Activated T-cell treated with anti-CD3 and anti-CD28 coated beads for 48 hours (primary cell): Measurements from ENCODE around the gene IKZF1.

Experiments
- DNase-seq: peaks from one replicate; pipeline ENCODE4 v3.0.0-alpha.2; 2020; ENCODE audit warnings: low read depth

Gene IKZF1

DNA sequence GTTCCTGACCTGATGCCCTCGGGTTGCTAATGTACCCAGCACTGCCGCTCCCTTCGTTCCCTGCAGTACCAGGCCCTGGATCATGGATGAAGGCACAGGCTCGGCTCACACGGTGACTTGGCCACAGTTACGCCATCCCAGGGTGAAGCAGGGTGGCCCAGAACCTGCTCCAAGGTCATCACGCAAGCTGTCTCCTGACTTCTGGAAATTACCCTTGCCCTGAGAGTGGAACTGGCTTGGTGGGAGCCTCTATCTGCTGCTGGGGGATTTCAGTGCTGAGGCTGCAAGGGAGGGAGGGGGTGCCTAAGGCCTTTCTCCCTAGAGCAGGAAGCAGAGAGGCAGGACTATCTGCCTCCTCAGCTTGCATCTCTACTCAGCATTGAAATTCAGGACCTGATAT lies 109.0 kb downstream of the IKZF1 start:
- no peak for DNase-seq

DNA sequence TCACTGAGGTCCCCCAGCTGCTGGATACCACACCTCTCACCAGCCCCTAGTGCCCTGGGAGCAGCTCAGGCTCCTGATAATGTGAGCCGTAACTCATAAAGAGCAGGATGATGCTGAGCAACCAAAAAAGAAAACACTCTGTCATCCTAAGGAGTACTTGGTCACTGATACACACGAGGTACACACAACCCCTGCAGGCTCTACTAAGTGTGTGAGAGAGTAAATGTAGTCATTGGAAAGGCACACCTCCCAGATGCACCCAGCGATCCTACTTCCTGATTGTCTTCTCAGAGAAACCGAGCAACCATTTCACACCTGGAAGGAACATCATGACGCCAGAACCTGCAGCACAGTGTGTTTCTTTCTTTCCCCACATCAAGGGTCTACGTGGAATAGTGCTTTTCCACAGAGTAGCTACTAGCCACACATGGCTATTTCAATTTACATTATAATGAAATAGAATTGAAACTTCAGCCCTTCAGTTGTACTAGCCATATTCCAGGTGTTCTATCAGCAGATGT lies 111.4 kb downstream of the IKZF1 start:
- DNase-seq: no peak

DNA sequence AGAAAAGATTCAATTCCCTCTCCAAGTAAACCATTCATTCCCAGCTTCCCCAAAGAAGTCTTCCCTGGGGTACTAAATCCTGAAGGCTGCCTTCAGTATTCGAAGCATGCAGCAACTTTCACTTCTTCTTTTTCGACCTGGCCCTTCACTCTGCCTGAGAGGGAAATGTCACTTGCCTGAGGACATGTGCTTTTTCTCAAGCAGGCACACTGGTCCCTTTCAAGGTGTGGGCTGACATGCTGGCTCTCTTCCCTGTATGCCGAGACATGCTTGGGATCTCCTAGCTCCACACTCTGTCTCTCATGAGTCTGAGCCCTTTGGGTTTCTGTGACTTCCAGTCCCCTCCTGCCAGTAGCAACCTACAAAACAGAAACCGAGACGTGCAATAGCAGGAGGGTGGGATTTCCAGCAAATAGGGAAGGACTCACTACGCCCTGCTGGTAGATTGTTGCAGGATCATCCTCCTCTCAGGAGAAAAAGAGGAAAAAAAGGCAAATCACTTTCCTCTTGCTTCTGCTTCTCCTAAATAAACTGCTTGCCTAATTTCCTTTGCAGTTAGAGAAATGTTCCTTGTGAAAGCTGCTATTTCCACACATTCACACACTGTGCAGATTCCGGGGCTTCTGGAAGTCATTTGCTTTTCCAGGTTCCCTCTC lies 112.1 kb downstream of the IKZF1 start:
- DNase-seq: no peak

DNA sequence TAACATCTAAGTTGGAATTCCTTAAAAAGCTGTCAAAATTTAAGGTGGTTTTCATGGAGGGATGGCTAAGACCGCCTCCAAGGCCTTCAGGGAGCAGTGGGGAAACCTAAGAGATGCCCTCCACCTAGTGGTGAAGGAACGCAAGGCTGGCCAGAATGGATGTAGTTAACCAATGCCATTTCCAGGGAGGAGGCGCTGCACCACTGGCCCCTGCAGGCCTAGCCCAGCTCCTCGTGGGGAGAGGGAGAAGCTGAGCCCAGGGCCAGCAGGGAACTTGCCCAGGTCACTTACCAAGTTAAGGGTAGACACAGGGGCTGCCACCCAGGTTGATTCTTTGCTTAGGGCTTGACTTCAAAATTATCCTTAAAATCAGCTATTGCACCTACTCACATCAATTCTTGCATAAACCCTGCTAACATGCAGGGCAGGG lies 113.6 kb downstream of the IKZF1 start:
- peak; percentile 66 for DNase-seq

DNA sequence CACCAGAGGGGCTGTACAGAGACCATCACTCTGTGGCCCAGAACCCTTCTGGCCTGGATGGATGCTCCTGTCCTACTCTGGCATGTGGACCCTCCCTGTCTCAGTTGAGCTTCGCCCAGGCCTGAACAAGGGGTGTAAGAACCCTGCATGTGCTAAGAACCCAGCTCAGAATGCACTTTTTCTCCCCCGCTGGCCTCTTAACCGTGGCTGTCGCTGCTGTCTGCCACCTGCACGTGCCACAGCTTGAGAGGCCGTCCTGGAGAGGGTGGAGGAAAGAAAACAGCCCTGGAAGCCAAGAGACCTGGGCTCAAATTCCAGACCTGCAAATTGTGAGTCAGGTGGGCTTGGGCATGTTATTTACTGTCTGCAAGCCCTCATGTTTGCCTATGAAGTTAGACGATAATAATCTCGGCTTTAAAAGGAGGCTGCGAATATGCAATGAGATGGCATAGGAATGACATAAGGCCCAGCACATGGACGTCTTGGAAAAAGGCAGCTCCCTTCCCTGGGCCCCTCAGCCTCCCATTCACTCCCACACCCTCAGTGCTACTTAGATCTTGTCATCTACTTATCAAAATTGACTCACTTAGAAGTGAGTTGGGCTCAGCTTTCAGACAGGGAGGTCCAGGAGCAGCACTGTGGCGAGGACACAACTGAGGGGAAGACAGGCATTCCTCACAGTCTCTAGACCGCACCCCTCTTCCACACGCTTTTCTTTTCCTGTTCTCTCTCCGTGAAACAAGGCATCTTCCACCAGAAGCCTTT lies 114.2 kb downstream of the IKZF1 start:
- DNase-seq: no peak

DNA sequence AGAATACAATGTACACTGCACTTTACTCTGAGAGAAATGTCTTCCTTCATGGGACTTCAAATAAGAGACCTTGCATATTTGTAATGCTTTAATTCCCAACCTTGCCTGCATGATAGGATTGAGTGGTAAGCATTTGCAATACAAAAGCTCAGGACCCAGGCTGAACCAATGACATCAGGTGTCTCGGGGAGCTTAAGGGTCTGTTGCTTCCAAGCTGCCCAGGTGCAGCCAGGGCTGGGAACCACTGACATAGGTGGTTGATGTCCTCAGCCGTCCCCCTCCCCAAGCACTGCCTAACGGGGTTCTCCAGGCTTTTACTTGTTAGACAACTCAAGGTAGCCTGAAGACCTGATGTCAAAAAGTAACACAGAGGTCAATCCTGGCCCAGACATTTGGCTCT lies 116.5 kb downstream of the IKZF1 start:
- DNase-seq: no peak

DNA sequence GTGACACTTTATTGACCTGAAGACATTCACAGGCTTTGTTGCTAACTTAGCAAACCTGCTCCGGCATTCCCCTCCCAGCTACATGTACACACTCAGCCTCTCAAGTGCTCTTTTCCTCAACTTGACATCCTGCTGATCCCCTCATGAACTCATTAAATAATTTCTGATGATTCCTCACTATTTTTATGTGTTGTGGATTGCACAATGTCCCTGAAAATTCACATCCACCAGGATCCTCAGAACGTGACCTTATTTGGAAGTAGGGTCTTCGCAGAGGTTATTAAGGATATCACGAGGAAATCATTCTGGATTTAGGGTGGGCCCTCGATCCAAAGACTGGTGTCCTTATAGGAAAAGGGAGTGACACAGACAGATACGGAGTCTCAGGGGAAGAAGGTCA lies 118.3 kb downstream of the IKZF1 start:
- DNase-seq: no peak

DNA sequence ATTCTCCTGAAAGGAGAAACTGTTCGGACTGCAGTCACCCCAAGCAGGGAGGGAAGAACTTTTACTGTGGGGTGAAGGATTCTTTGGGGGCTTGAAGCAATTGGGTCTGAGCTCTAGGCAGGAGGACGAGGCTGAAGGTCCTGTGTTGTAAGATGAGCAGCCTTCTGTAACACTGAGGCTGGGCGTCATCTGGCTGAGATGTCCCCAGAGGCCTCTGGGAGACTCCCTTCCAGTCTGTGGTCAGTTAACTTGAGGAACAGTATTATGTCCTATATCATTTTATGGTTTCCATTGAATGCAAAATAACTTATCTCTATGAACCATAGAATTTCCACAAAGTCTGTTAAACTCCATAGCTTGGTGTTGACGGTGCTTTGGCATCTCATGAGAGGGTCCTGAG lies 119.3 kb downstream of the IKZF1 start:
- no peak for DNase-seq

DNA sequence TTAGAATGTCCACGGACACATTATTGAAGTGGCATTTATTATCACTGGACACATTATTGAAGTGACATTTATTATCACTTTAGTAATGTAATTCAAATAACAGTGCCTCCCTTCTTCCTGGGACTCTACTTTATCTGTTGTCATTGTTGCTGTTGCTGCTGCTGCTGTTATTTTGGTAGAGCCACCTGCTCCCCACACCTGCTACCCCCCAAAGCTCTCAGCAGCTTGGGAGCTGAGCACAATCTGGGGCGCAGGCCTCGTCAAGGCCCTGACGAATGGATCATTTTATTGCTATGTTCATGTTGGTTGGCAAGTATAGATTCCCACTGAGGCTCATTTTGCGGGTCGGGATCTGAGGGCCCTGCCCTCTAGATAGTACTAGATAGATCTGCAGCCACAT lies 120.8 kb downstream of the IKZF1 start:
- no peak for DNase-seq

DNA sequence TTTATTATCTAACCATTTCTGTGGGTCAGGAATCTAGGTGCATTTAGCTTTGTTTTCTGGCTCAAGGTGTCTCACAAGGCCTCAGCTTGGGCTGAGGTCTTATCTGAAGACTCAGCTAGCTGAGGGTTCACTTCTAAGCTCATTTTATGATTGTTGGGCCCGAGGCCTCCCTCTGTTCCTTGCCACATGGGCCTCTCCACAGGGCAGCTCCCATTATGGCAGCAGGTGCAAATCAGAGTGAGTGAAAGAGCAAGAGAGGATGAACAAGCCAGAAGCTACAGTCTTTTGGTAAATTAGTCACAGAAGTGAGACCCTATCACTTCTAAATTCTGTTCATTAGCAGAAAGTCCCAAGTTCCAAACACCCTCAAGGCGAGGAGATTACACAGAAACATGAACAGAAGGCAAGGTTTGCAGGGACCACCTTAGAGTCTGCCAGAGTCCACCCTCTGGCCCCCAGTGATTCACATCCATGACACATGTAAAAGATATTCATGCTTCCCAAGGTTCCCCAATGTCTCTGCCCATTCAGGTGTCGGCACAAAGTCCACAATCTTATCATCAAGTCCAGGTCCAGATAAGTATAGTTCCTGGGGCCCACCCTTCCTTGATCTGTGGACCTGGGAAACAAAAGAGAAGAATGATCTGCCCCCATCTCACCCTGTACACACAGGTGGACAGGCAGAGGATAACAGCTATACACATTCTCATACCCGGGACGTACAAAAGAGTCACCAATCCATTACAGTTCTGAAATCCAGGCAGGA lies 121.9 kb downstream of the IKZF1 start:
- DNase-seq: no peak

DNA sequence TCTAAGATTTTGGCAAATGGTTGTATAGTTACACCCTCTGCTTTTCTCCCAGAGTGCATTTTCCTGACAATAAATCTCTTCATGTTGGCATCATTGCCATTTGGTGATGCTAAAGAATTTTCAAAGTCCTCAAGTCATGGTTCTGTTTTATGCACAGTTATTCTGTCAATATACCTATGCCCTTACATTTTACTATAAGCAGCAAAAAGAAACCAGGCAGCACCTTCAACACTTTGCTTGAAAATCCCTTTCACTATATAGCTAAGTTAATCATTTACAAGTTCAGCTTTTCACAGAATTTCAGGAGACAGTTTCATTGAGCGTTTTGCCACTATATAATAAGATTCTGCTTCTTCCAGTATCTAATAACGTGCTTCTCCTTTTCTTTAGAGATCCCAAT lies 123.0 kb downstream of the IKZF1 start:
- DNase-seq: no peak

DNA sequence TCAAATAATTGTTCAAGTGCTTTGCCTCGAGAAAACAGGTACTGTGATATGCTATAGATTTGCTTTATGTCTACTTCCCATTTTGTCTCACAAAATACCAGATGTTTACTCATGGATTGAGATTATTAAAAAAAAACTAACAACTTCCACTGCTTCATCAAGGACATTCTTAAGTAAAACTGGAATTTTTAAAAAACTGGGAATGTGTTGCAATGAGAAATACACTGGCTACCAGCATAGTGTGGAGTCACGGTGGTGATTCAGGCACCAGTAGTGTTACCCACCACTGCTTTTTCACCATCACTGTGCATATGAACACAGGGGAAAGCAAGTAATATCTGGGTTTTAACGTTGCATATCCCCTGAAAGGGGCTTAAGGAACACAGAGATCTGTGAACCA lies 124.4 kb downstream of the IKZF1 start:
- DNase-seq: no peak

DNA sequence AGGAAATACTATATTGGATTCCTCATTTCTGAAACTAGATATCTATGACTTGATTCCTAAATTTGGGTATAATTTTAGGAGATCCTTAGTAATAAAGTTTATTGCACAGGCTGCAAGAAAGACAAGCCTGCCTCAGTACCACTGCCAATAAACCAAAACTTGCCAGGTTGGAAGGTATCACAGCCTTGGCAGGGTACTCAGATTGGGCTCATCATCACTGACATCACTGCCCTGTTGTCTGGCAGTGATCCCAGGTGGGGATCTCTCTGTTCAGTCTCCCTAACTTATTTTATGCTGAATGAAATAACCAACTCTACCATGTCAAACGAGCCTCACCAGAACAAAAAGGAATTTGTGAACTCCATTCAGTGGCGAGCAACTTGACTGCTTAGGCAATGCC lies 126.8 kb downstream of the IKZF1 start:
- no peak for DNase-seq

DNA sequence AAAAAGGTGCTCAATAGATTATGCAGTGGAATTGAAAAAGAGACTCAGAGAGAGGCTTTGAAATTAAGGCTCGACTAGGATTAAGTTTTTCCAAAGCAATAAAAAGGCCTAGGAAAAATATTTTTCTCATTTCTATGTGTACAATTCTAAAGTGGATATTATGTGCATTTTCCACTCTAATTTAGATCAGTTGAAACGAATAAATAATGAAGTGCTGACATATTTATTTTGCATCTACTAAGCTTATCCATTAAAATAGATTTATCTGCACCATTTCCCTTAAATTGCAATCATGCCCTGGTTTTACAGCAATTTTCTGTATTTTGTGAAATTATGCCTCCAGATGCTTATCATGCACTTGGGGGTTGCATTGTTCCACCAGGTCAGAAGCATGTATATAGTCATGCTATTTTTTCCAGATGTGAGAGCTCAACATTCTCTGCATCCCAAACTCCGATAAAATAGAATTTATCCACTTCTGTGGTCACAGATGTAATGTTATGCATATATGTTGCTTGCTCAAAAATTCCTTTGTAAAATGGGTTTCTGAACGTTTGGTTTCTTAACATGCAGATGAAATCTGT lies 127.3 kb downstream of the IKZF1 start:
- DNase-seq: no peak

DNA sequence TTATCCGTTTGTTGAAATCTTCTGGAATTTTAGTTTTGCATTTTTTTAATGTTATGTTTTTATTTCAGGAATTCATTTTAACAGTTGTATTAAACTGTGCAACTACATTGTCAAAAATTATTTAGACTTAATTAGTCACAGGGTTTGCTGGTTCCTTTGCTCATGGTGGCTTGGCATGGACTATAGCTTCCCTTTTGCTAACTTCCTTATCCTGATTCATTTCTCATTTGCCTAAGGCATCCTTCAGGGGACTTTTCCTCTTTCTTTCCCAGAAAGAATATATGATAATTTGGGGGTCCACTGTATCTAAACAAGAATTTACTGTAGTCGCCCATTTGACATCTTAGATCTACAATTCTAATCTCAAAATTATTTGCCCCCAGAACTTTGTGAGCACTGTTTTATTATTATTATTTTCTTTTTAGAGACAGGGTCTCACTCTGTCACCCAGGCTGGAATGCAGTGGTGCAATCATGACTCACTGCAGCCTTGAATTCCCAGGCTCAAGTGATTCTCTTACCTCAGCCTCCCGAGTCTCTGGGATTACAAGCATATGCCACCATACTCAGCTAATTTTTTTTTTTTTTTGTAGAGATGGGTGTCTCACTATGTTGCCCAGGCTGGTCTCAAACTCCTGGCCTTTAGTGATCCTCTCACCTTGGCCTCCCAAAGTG lies 131.8 kb downstream of the IKZF1 start:
- DNase-seq: no peak

DNA sequence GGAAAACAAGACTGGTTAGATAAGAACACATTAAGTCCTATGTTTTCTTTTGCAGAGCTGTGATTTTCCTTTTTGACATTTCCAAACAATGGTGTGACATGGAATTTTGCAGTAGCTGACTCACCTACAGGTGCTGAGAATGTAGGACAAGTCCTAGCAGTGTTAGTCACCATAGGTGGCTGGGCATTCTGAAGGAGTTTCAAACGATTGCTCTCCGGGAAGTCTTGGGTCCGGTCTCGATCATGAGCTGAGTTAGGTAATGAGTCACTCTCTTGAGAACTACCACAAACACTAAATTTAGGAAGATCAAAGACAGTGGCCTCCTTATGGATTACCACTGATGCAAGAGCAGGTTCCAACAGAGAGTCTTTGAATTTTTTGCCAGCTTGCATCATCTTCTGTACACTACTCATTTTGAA lies 142.0 kb downstream of the IKZF1 start:
- DNase-seq: no peak

DNA sequence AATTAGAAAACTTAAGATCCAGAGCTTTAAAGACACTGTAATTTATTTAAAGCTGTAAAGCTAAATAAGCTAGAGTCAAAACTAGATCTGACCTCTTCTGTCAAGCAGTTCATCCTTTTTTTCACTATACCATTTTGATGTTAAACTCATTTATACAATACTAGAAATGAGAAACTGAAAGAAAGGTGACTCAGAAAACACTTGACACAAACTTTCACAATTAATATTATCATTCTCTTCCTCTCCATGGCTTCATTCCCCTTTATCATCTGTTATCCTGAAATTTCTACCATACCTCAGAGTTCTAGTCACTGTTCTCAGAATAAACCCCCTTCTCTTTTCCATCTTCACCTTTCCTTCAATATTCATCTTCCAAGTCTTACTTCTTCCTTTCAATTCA lies 144.3 kb downstream of the IKZF1 start:
- DNase-seq: no peak

DNA sequence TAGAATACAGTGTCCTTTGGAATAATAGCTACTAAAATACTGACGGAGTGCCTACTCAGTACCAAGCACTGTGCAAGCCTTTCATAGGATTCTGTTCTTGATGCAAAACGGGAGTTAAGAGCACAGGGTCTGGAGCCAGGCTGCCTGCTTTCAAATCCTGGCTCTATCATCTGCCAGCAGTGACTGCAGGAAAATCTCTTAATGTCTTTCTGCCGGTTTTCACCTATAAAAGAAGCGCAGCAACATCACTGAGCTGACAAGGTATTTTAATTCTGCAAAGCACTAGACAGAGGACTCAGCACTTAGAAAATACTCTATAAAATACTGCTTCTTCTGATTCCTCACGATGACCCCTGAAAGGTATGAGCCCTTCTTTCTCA lies 145.0 kb downstream of the IKZF1 start:
- no peak for DNase-seq

DNA sequence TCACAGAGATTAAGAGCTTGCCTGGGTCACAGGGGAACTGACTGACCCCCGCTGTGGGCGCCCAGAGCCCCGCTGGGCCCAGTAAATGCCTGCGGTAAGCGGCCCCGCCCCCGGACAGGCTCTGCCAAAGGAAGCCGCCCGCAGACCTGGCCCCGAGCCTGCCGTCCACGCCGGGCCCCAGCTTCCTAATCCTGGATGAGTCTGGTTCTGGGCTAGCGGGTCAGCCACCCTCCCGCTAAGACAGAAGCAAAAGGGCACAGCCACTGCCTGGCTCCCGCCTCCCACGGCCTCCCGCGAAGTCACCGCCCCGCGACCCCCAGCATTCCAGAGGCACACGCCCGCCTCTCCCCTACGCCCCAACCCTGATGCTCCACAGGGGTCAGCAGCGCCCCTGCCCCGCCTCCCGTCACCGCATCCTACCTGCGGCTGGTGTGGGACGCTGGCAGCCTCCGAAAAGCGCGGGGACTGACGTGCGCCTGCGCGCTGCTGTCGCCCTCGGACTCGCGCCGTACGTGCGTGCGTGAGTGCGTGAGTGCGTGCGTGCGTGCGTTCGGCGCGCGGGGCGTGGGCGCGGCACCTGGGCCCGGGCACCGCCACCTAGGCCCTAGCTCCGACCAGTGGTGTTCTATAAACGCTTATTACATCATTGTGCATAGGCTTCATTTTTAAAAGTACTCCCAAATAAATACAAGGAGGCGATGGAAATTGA lies 145.5 kb downstream of the IKZF1 start, which contains the start of gene FIGNL1:
TSS of gene FIGNL1 (minus strand) at position 470 of the 709 bp plus-strand sequence. CDS start 3,063 bp downstream, outside the sequence.
- peak; percentile 86 for DNase-seq

DNA sequence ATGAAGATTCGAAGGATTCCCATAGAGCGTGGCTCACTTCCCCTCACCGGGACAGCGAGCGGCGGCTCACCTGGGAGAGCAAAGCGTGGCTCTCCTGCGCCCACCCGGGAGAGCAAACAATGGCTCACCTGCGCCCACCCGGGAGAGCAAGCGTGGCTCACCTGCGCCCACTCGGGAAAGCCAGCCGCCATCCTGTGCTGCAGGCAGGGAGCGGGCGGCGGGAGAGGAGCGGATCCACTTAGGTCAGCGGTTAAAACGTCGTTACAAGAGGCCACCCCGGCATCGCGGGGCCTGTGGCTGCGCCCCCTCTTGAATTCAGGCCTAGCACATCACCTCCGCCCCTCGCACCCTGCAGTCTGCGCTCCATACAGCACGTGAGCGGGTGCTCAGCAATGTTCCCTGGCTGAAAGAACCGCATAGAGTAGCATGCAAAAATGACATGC lies 146.1 kb downstream of the IKZF1 start:
- peak; percentile 11 for DNase-seq
